NCI-H748 (cell line): Measurements from ENCODE around the gene CRABP1.

Source experiments
- DNase-seq: peaks from one replicate; lab custom pipeline; 2025; ENCODE audit not compliant: unreplicated experiment; lab: John Stamatoyannopoulos, UW

CRABP1 gene

GRCh38 chr15:78397382-78397781 lies 57.2 kb downstream of the CRABP1 start:
- no peak for DNase-seq
